Neural progenitor cell (in vitro differentiated cells): Measurements from ENCODE around the gene GNB2.
"Not testable (repeated sequence)": the region's sequence is repeated elsewhere in the genome, so short reads cannot be mapped to it uniquely, and the experiment has no call there.

ENCODE experiments used
- EZH2 ChIP-seq: fragments of 200-600 bp; sonication (generic); IDR thresholded peaks from 2 replicates; pipeline ENCODE4 v1.6.1; 2017; ENCODE audit warnings: antibody characterized with exemption, mild to moderate bottlenecking, moderate library complexity
- TF ChIP-seq, protein P1 (sequence below): fragments of 200-600 bp; sonication (generic); IDR thresholded peaks from 2 replicates; pipeline ENCODE4 v1.5.1; 2017; ENCODE audit warnings: antibody characterized with exemption, mild to moderate bottlenecking

GRCh38 chr7:100701089-100701488 is 27.5 kb downstream of the GNB2 start:
- TF ChIP-seq, protein P1, sequence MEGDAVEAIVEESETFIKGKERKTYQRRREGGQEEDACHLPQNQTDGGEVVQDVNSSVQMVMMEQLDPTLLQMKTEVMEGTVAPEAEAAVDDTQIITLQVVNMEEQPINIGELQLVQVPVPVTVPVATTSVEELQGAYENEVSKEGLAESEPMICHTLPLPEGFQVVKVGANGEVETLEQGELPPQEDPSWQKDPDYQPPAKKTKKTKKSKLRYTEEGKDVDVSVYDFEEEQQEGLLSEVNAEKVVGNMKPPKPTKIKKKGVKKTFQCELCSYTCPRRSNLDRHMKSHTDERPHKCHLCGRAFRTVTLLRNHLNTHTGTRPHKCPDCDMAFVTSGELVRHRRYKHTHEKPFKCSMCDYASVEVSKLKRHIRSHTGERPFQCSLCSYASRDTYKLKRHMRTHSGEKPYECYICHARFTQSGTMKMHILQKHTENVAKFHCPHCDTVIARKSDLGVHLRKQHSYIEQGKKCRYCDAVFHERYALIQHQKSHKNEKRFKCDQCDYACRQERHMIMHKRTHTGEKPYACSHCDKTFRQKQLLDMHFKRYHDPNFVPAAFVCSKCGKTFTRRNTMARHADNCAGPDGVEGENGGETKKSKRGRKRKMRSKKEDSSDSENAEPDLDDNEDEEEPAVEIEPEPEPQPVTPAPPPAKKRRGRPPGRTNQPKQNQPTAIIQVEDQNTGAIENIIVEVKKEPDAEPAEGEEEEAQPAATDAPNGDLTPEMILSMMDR: not testable (repeated sequence)
- not testable (repeated sequence) for TF ChIP-seq EZH2
